Measurements from ENCODE around the gene PGAP2.

The PGAP2 gene

GRCh38 chr11:3781423-3781822, 26.9 kb upstream of the PGAP2 start:
- TF ChIP-seq FOXP2 (optimal IDR thresholded peaks at IDR 0.05; ENCODE audit: borderline replicate concordance, extremely low read depth, extremely low read length, insufficient read depth) (no peak), REST (IDR thresholded peaks at IDR 0.05; ENCODE audit: insufficient read depth in 1 of 2, low read depth in 2 of 2, low read length in 2 of 2) (no peak), SIN3A (IDR thresholded peaks at IDR 0.05; ENCODE audit: borderline replicate concordance, insufficient read depth, low read length) (no peak), TAF1 (IDR thresholded peaks at IDR 0.05; ENCODE audit: borderline replicate concordance, insufficient read depth, low read length) (no peak), POLR2AphosphoS5 (IDR thresholded peaks at IDR 0.05; ENCODE audit: low read depth, low read length) (no peak)

GRCh38 chr11:3782963-3783362, 25.4 kb upstream of the PGAP2 start:
- no peak for TF ChIP-seq POLR2AphosphoS5 (IDR thresholded peaks at IDR 0.05; ENCODE audit: low read depth, low read length)
- TF ChIP-seq REST (IDR thresholded peaks at IDR 0.05; ENCODE audit: insufficient read depth in 1 of 2, low read depth in 2 of 2, low read length in 2 of 2), result no peak
- TF ChIP-seq TAF1 (IDR thresholded peaks at IDR 0.05; ENCODE audit: borderline replicate concordance, insufficient read depth, low read length), result no peak
- TF ChIP-seq SIN3A (IDR thresholded peaks at IDR 0.05; ENCODE audit: borderline replicate concordance, insufficient read depth, low read length), result no peak
- no peak for TF ChIP-seq FOXP2 (optimal IDR thresholded peaks at IDR 0.05; ENCODE audit: borderline replicate concordance, extremely low read depth, extremely low read length, insufficient read depth)

- no peak for TF ChIP-seq REST (IDR thresholded peaks at IDR 0.05; ENCODE audit: insufficient read depth in 1 of 2, low read depth in 2 of 2, low read length in 2 of 2)
- no peak for TF ChIP-seq POLR2AphosphoS5 (IDR thresholded peaks at IDR 0.05; ENCODE audit: low read depth, low read length)
- TF ChIP-seq FOXP2 (optimal IDR thresholded peaks at IDR 0.05; ENCODE audit: borderline replicate concordance, extremely low read depth, extremely low read length, insufficient read depth), result no peak
- no peak for TF ChIP-seq SIN3A (IDR thresholded peaks at IDR 0.05; ENCODE audit: borderline replicate concordance, insufficient read depth, low read length)
- TF ChIP-seq TAF1 (IDR thresholded peaks at IDR 0.05; ENCODE audit: borderline replicate concordance, insufficient read depth, low read length), result no peak
Observed at GRCh38 chr11:3783611-3784010, 24.7 kb upstream of the PGAP2 start.

GRCh38 chr11:3786781-3787428, 21.5 kb upstream of the PGAP2 start:
- TF ChIP-seq TAF1 (IDR thresholded peaks at IDR 0.05; ENCODE audit: borderline replicate concordance, insufficient read depth, low read length) (no peak), FOXP2 (optimal IDR thresholded peaks at IDR 0.05; ENCODE audit: borderline replicate concordance, extremely low read depth, extremely low read length, insufficient read depth) (no peak), REST (IDR thresholded peaks at IDR 0.05; ENCODE audit: insufficient read depth in 1 of 2, low read depth in 2 of 2, low read length in 2 of 2) (no peak), SIN3A (IDR thresholded peaks at IDR 0.05; ENCODE audit: borderline replicate concordance, insufficient read depth, low read length) (no peak), POLR2AphosphoS5 (IDR thresholded peaks at IDR 0.05; ENCODE audit: low read depth, low read length) (no peak)

Data from PFSK-1 (cell line).